Breast epithelium (tissue), 3 donors: ENCODE results near the gene NR2E1.

Experiments
- POLR2A ChIP-seq: fragments of 450-650 bp; IDR thresholded peaks from one replicate; pipeline ENCODE4 v1.6.1; 2016; ENCODE audit warnings: antibody characterized with exemption, mild to moderate bottlenecking, moderate library complexity
- POLR2AphosphoS5 ChIP-seq, 3 donors: sonication (generic); formaldehyde crosslinking; IDR thresholded peaks; one replicate each; pipeline ENCODE4 v1.6.1; 2017; ENCODE audit warnings: antibody characterized with exemption in 3 of 3
- TF ChIP-seq, protein P1 (sequence below), 3 donors: fragments of 450-650 bp; IDR thresholded peaks; one replicate each; pipeline ENCODE4 v1.5.1; 2016 to 2017; ENCODE audit warnings: antibody characterized with exemption in 3 of 3, mild to moderate bottlenecking in 3 of 3, moderate library complexity in 3 of 3

DNA sequence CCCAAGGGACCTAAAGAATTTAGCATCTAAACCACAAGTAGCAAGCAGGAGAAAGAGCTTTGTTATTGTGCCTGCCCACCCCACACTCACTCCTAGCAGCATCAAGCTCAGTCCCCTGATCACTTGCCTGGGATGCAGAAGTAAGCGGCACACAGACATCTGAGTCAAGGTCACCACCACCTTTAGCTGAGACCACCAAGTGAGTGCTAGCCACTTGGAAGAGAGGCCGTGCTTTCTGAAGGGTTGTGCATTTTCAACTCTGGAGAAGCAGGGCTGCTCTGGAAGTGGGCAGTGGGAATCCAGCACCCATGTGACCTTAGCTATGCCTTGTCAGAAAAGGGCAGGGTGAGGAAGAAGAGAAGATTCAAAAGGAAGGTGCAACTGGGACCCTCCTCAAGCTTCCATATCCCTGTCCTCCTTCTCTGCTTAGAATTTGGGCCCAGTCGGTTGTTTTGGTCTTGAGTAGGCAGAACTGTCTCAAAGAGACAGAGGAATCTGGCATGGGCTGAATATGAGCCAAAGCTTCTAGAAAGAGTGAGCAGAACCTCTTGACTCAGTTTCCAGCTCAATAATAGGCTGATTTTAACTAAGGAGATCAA is 6.2 kb downstream of the NR2E1 start:
- no peak for TF ChIP-seq POLR2A
- TF ChIP-seq, protein P1, sequence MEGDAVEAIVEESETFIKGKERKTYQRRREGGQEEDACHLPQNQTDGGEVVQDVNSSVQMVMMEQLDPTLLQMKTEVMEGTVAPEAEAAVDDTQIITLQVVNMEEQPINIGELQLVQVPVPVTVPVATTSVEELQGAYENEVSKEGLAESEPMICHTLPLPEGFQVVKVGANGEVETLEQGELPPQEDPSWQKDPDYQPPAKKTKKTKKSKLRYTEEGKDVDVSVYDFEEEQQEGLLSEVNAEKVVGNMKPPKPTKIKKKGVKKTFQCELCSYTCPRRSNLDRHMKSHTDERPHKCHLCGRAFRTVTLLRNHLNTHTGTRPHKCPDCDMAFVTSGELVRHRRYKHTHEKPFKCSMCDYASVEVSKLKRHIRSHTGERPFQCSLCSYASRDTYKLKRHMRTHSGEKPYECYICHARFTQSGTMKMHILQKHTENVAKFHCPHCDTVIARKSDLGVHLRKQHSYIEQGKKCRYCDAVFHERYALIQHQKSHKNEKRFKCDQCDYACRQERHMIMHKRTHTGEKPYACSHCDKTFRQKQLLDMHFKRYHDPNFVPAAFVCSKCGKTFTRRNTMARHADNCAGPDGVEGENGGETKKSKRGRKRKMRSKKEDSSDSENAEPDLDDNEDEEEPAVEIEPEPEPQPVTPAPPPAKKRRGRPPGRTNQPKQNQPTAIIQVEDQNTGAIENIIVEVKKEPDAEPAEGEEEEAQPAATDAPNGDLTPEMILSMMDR (IDR thresholded peaks at IDR 0.05), result no peak
- no peak for TF ChIP-seq POLR2AphosphoS5 (IDR thresholded peaks at IDR 0.05)
